HG02973 (cell line): ENCODE measurements around the gene FAM3C.
"Not testable (repeated sequence)": the region's sequence is repeated elsewhere in the genome, so short reads cannot be mapped to it uniquely, and the experiment has no call there.

Source experiments
- ATAC-seq: cut with Tn5 transposase; IDR thresholded peaks from one replicate; pipeline ENCODE4 v1.9.1; 2021; ENCODE audit warnings: moderate library complexity; ENCODE audit not compliant: unreplicated experiment

FAM3C gene

DNA sequence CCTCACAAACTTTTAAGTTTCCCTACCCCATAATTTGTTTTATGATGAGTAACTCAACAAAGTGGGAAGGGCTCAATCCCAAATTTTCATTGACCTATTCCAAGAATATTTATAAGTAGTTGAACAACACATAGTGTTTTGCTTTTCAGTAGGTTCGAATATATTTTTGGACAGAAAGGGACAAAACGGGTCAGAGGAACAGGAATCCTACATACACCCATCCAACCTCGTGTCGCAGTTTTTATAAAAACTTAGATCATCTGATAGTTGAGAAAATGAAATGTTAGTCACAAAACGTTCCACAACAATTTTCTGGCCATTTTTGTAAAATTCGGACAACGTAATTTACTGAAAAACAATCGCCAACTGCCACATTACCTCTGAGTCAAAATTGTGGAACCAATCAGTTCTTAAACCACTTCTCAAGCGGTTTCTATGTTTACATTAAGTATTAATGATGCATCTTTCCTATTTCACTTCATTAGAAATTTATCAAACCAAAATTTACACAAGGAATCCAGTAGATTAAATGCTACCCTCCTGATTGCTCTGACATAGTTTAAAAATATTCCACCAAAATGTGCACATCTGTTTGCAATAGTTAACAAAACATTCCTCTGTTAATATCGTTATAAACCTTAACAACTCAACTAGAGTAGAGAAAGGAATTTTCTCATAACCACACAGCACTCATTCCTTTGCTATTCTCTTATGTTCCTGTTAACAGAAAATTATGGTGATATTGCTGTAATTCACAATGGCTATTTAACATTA is 61.0 kb downstream of the FAM3C start:
- ATAC-seq: no peak

DNA sequence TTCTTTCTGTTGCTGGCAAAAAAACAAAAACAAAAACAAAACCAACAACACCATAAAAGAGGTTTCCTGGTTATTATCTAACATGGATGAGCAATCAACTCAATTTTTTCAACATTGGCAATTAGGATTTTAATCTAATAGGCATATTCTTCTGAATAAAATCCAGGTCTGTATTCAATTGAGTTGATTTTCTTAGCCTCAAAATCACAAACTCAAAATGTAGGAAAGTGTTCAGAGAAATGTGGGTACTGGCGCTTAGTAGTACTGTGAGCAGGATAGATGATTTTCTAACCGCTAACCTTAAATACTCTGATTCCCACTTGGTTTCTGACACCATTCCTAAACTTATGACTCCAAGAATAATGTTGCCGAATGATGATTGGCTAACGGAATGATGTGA is 61.7 kb downstream of the FAM3C start:
- ATAC-seq: no peak

DNA sequence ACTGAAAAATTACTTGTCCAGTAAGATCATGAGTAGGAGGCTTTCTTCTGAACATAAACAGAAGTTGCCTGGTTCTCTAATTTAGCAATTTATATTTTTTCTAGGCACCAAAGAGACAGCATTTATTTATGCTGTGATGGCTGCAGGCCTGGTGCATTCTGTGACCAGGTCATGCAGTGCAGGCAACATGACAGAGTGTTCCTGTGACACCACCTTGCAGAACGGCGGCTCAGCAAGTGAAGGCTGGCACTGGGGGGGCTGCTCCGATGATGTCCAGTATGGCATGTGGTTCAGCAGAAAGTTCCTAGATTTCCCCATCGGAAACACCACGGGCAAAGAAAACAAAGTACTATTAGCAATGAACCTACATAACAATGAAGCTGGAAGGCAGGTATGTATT is 64.5 kb downstream of the FAM3C start:
- no peak for ATAC-seq

DNA sequence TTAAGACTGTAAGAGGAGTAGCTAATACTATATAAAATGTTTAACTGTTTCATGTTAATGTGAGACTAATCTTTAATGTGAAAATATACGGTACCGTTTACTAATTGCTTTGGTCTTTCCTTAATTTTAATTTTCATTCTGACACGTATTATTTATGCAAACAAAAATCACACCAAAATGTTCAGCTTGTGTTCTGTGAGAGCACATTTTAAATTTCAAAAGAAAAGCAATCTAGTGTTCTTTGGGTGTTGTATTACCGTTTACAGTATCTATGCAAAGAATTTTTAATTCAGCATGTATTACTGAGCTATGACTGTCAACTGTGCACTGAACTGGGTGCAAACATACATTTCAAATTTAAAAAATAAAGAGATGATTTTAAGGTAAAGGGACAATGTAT is 65.1 kb downstream of the FAM3C start:
- no peak for ATAC-seq

DNA sequence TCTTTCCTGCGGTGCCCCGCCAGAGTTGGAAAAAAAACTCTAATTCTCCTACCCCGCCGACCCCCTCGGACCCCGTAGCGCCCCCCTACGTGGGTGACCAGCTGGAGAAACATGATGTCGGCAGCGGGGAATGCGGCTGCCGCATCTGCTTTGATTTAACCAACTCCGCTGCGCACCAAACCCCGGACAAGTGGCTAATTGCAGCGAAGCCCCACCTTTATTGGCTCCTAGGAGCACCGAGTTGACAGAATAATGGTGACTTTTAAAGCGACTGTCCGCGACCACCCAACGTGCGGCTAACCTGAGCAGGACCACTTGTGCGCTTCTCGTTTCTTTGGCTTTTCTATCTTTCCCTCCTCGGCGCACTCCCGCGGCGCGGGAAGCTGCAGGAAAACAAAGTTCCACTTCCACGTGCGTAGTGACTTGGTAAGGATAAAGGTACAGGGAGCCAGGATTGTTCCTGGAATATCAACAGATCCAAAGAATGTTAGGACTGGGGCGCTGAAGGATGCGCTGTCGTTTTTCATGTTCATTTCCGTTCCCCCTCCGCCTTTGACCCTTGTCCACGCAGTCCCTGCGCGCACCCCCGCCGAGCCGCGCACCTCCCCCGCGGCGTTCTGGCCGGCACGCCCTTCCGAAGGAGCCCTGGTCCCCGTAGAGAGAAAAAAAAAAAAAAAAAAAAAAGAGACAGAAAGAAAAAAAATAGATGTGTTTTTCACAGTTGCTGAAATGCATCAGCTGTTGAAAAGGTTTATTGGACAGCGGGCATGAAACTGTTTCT is 65.9 kb downstream of the FAM3C start:
- ATAC-seq: peak; percentile 21

DNA sequence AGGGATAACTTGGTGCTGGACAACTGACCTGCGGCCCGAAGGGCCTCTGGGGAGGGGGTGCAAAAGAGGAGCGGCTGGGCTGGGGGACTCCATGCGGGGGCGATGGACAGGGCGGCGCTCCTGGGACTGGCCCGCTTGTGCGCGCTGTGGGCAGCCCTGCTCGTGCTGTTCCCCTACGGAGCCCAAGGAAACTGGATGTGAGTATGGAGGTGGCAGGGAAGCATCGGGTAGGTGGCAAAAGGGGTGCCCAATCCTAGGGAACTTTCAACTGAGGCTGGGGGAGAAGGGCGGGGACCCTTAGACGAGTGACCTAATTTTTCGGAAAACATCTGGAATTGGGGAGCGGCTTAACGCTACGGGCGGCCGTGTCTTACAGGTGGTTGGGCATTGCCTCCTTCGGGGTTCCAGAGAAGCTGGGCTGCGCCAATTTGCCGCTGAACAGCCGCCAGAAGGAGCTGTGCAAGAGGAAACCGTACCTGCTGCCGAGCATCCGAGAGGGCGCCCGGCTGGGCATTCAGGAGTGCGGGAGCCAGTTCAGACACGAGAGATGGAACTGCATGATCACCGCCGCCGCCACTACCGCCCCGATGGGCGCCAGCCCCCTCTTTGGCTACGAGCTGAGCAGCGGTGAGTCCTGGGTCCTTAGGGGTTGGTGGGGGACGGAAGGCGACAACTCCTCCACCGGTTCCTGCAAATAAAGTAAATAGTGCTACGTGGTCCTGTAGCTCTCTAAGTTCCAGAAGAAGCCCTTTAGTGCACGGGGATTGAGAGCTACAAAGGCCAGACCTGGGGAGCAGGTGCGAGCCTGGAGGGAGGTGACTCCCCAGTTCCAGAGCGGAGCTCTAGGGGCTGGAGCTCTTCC is 66.7 kb downstream of the FAM3C start:
- peak; percentile 65 for ATAC-seq

DNA sequence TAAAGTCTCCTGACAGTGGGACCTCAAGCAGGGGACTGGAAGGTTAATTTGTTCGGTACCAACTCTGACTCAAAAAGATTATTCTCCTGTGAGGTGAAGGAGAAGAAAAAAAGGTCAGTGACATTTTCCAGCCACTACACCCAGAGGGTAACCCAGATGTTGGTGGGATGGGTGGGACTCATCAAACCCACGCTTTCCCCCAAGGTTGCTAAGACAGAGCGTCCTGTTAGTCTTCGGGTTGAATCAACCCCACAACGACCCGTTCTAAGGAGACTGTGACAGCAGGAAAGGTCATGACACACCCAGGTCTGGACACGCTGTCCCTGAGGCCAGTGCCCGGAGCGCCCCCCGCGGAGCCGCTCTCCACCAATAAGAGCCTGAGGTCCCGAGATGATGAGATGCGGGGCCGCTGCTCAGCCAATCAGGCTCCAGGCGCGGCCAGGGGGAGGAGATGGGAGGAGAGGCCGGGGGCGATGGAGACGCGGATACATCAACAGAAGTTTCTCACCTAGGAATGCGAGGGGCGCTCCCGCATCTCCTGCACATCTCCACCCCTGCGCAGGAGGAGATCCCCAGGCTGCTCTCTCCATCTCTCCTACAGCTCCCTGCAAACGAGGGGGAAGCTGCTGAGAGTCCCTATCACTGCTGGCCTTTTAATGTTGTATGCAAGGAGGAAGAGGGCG is 67.5 kb downstream of the FAM3C start, which contains the start of gene WNT16:
Gene WNT16, plus strand, starts transcription at position 493 of the 683 bp plus-strand sequence. CDS start 293 bp downstream, outside the sequence.
- ATAC-seq: no peak

DNA sequence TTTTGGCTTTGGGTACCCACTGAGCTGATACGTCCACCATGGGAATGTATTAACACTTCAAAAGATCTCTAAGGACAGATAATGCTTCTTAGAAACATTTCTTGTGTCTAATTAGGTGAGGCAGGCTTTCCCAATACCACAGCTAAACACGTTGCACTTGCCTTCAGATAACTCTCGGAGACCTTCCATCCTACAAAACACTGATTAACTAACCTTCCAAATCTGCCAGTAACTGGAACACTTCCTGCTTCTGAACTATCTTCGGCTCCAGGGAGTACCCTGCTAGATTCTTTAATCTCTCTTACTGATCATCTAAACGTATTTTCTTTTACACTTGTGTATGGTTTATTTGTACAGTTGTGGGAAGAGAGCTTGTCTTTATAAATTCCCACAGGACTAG is 68.4 kb downstream of the FAM3C start:
- no peak for ATAC-seq

DNA sequence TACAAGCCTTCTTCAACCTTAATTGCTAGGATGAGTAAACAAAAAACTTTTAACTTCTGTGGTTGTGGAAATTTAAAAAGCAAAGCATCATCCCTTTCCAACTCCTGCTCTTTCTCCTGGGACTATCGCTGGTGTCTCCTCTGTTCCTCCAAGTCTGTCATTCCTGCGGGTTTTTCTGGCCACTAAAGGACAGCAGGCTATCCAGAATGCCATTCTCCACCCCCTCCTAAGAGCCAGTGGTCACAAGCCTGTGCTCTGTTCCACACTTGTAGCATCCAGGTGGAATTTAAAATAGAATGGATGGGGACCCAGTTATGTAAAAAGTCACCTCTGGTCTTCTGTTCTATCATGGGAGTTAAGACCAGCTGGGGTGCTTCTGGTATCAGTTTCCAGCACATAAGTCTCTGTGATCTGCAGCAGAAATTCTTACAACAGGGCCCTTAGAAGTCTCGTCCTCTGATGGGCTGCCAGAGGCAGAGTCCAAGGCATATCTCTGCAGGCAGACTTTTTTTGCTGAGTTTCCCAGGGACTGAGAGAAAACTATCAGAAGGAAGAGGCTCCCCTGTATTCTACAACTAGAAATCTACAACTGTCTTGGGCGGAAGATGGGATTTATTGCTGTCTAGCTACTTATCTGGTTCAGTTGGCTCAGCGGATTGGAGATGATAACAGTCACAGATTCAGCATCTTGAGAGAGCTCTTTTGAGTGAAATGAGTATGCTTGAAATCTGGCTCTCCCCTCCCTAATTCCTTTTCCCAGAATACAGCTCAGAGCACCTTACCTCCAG is 72.4 kb downstream of the FAM3C start:
- no peak for ATAC-seq

DNA sequence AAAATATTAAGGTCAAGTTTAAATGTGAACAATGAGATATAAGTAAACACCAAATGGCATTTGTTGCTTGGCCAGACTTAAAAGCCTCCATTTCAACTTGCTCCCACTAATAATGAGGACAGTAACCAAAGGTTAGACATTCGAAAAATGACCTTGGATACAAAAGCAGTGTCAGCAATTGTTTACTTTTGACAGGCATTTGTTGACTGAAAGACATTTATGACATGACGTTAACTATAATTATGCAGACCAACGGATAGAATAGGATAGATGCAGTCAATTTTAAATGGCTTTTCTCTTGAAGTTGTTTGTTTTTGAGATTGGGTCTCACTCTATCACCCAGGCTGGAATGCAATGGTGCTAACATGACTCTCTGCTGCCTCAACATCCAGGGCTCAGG is 73.6 kb downstream of the FAM3C start:
- ATAC-seq: no peak

DNA sequence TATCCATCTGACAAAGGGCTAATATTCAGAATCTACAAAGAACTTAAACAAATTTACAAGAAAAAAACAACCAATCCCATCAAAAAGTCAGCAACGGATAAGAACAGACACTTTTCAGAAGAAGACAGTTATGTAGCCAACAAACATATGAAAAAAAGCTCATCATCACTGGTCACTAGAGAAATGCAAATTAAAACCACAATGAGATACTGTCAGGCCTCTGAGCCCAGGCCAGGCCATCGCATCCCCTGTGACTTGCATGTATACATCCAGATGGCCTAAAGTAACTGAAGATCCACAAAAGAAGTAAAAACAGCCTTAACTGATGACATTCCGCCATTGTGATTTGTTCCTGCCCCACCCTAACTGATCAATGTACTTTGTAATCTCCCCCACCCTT is 80.9 kb downstream of the FAM3C start:
- ATAC-seq: not testable (repeated sequence)

DNA sequence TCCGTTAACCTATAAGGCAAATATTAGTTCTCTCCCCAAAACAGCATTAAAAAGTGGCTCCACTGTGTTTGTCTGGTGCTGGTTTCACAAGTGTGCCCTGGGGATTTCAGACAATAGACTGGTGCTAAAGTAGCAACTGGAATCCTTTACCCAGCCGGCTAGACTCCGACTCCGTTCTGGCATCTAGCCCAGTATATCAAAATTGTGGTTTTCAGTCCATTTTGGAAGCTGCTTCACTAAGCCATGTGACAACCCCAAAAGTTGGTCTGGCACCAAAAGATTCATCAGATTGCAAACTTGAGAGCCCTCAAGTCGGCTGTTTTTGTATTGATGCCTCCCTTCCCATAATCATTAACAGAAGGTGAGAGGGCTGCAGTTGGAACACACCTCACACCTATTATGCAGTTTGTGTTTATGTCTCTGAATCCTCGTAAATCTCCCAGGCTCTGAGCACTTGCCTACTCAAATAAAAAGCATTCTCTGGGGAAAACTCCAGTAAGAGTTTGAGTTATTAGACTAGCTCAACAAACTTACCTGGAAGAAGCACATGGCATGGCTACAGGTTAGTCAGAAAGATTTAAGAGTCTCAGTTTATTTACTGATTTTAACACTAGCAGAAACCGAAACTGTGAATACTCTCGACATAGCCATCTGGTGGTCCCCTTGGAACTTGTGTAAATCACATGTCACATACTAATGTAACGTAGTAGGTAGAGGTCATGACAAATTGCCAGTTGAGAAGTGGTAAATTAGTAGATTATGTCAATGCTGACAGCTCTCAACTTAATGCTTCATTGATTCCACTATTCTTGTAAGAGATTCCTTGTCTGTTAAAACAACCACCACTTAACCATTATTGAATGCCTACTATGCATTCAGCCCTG is 82.1 kb downstream of the FAM3C start:
- ATAC-seq: peak; percentile 93

DNA sequence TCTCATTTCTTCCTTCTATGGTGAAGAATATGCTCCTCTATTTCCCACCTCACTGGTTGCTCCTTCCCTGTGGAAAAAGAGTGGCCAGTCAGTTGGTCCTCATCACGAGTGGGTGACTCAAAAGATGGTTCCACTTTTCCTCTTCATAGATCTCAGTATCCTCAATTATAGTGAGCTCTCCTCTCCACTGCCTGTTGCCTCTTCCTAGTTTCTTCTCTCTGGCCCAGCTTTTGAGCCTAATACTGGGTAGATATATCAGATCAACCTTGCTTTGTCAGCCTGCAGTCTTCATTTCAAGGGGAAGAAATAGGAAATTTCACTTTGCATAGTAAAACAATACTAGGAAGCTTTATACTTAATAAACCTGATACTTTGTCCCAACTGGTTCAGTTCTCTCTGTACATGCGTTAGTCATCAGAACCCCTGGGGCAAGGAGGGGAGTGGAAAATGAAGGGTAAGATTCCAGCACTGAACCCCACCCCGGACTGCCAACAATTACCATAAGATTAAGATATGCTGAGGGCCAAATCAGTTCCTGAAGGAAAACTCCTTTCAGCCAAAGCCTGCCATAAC is 82.8 kb downstream of the FAM3C start:
- no peak for ATAC-seq

DNA sequence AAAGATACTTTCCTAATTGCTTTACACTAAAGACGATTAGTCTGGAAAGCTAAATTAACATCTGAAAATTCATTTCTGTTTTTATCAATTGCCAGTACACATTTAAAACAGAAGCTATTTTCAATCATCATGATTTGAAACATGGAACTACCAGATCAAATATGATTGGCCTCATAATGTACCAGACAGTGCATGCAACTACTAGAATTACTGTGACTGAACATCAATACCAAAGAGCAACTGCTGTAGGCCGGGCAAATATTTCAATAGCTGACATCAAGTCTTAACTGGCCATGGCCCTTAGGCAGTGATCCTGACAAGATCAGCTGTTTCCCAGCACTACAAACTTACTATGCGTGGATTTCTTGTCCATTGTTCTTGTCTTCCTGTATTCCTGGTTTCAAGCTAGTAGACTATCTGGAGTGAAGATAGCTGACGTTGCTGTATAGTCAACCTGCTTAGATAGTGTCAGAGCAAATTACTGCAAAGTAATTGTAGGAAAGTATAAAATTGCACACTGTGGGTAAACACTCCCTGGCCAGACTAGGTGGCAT is 89.0 kb downstream of the FAM3C start:
- ATAC-seq: no peak

DNA sequence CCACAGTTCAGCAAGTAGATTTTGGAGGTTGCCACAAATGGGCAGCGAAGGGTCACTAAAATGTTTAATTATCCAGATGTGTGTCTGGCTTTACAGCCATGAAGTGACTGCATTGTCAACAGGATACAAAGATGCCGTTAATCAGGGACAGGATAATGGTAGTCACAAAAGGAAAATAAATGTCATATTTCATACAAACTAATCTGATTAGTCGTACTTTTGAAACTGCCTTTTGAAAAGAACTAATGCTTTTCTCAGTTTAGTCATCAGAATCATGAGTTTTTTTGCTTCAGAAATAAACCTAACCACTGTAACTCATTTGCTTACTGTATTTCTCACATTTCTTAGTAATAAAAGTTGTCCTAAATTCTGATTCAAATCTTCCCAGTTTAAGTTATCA is 89.5 kb downstream of the FAM3C start:
- no peak for ATAC-seq

DNA sequence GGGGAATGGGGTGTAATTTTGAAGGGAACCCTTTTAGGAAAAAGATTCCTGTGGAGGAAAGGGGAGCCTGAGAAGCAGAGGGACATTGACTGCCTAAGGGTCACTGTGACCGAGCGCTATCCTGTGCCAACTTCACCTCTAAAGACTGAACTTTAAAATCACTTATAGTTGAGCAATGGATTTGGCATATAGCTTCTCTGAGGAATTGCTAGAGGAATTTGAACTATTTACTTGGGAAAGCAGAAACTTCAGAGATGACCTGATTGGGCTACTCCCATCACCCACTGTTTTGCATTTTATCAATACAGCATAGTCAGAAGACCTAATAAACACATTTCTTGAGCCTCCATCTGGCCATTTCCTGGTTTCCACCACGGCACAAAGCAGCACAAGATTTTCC is 91.0 kb downstream of the FAM3C start:
- no peak for ATAC-seq

DNA sequence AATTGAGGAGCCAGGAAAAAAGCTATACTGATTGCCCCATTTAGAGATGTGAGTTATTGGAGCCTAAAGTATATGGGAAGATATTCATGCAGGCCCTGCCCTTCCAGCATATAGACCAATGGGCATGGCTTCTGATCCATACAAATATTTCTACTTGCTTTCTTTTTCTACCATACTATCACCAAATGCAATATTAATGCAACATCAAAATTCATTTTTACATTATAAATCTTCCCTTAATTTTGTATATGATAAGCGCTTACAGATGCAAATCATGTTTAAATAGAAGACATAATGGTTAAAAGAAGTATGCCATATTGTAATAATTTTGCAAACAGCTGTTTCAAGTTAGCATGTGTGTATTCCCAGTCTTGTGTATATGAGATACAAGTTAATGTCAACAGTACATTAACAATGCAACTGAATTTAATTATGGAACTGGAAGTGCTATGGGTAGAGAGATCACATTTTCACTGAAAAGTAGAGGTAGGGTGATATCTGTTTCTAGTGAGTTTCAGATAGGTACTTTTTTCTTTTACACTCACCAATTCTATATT is 91.9 kb downstream of the FAM3C start:
- ATAC-seq: no peak
